ENCODE results near the gene JAG1.

Gene JAG1

DNA sequence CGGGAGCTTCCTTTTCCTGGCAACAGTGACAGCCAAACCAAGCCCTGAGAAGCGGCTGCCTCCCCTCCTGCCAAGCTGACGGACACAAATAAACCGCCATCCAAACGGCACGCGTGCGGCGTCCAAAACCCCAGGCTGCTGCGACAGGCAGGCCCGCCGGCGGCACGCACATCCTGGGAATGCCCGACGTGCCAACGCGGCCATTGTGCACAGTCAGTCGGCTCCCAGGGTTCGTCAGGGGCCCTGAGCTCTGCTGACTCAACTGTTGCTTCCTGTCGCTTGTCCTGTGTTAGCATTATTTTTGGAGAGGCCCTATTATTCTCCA, 6.8 kb downstream of the JAG1 start:
- ChIA-PET POLR2A (no interaction called here), CTCF (interaction anchor here (0.7 kb wide), 1 partner anchor 1930 kb away, joined by 4 read pairs; no protein-coding TSS in a partner anchor)
- Histone ChIP-seq H3K36me3 (ENCODE audit: control insufficient read depth in 2 of 2, insufficient read depth in 1 of 2, low read length in 2 of 2) (peaks cover 0 to 50% of the 10 kb centered on the region in 2 experiments; a peak in 2 of 3 replicates), H3K9me3 (ENCODE audit: control insufficient read depth, insufficient read depth, low read depth, low read length) (no peaks in the 10 kb centered on the region), H3K27ac (ENCODE audit: extremely low read depth, low read depth, low read length) (no peak overlapping the region), H3K4me3 (ENCODE audit: low read depth, low read length) (no peak overlapping the region), H3K4me1 (ENCODE audit: control insufficient read depth, insufficient read depth, low read length) (peaks cover 39% of the 10 kb centered on the region)
- TF ChIP-seq ZNF391 (tag by site-specific recombination; IDR thresholded peaks at IDR 0.05; ENCODE audit: borderline replicate concordance, low read depth) = no peak
- peak; percentile 29 for TF ChIP-seq SCRT2 (tag by site-specific recombination; IDR thresholded peaks at IDR 0.05)

DNA sequence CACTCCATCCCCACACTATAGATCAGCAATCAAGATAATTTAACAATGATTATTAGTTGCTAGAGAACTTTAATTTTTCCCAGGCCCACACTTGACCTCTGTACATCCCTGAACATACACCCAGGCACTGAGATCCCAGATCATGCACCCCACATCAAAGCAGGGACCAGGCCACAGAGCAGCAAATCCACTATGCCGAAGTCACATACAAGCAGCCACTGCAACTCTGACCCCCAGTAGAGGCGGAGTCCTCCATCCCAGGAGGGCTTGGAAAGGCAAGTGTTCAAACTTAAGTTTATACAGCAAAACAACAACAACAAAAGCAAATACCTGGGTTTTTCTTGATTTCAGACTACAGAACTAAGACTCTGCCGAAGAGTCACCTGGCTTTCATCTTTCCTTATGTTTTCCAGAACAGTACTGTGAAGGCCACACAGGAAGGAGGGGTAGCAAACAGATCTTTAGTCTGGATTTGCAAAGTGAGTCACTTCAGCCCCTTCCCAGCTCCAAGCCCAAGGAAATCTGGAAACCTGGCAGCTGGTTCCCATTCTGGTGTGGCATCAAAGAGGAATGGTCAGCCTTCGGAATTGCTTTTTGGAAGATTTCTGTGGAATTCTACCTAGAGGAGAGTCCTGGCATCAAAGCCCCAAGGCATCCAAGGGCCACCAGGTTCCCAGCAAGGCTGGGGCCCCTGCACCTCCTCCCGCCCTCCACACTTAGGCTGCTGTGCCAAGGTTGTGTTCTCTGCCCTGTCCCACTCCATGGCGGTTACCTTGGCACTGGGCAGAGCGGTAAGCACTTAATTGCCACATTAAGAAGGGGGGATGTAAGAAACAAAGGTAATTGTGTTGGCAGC, 7.3 kb downstream of the JAG1 start:
- Histone ChIP-seq H3K4me1 (ENCODE audit: control insufficient read depth, insufficient read depth, low read length) (peaks cover 39% of the 10 kb centered on the region), H3K9me3 (ENCODE audit: control insufficient read depth, insufficient read depth, low read depth, low read length) (no peaks in the 10 kb centered on the region), H3K36me3 (ENCODE audit: control insufficient read depth in 2 of 2, insufficient read depth in 1 of 2, low read length in 2 of 2) (peaks cover 0 to 56% of the 10 kb centered on the region in 2 experiments; a peak in 2 of 3 replicates), H3K4me3 (ENCODE audit: low read depth, low read length) (no peak overlapping the region), H3K27ac (ENCODE audit: extremely low read depth, low read depth, low read length) (0 out of 2 replicates have a peak overlapping the region, but pooled peaks have one; percentile 57)
- POLR2A ChIA-PET = interaction anchor here (0.6 kb wide), 1 partner anchor 113 kb away, joined by 3 read pairs; no protein-coding TSS in a partner anchor
- no peak for TF ChIP-seq ZBTB20 (tag by site-specific recombination; IDR thresholded peaks at IDR 0.05)
- TF ChIP-seq ZNF2 (tag by site-specific recombination; IDR thresholded peaks at IDR 0.05) = no peak
- TF ChIP-seq, protein P1, sequence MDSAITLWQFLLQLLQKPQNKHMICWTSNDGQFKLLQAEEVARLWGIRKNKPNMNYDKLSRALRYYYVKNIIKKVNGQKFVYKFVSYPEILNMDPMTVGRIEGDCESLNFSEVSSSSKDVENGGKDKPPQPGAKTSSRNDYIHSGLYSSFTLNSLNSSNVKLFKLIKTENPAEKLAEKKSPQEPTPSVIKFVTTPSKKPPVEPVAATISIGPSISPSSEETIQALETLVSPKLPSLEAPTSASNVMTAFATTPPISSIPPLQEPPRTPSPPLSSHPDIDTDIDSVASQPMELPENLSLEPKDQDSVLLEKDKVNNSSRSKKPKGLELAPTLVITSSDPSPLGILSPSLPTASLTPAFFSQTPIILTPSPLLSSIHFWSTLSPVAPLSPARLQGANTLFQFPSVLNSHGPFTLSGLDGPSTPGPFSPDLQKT (IDR thresholded peaks at IDR 0.05; ENCODE audit: borderline replicate concordance, low read depth, low read length) = no peak
- no peak for TF ChIP-seq RBAK (tag by site-specific recombination; IDR thresholded peaks at IDR 0.05)
- TF ChIP-seq ZNF184 (tag by site-specific recombination; IDR thresholded peaks at IDR 0.05) = no peak
- TF ChIP-seq ZNF274 (IDR thresholded peaks at IDR 0.05; ENCODE audit: low read length) = no peak
- no peak for TF ChIP-seq ZNF274 (tag by site-specific recombination; IDR thresholded peaks at IDR 0.05; ENCODE audit: borderline replicate concordance)
- no peak for TF ChIP-seq WT1 (tag by site-specific recombination; IDR thresholded peaks at IDR 0.05)
- TF ChIP-seq YY2 (tag by site-specific recombination; IDR thresholded peaks at IDR 0.05) = no peak
- TF ChIP-seq ZNF335 (tag by site-specific recombination; conservative IDR thresholded peaks at IDR 0.05) = no peak
- TF ChIP-seq, protein P2, sequence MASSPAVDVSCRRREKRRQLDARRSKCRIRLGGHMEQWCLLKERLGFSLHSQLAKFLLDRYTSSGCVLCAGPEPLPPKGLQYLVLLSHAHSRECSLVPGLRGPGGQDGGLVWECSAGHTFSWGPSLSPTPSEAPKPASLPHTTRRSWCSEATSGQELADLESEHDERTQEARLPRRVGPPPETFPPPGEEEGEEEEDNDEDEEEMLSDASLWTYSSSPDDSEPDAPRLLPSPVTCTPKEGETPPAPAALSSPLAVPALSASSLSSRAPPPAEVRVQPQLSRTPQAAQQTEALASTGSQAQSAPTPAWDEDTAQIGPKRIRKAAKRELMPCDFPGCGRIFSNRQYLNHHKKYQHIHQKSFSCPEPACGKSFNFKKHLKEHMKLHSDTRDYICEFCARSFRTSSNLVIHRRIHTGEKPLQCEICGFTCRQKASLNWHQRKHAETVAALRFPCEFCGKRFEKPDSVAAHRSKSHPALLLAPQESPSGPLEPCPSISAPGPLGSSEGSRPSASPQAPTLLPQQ (tag by site-specific recombination; IDR thresholded peaks at IDR 0.05) = no peak
- TF ChIP-seq, protein P3, sequence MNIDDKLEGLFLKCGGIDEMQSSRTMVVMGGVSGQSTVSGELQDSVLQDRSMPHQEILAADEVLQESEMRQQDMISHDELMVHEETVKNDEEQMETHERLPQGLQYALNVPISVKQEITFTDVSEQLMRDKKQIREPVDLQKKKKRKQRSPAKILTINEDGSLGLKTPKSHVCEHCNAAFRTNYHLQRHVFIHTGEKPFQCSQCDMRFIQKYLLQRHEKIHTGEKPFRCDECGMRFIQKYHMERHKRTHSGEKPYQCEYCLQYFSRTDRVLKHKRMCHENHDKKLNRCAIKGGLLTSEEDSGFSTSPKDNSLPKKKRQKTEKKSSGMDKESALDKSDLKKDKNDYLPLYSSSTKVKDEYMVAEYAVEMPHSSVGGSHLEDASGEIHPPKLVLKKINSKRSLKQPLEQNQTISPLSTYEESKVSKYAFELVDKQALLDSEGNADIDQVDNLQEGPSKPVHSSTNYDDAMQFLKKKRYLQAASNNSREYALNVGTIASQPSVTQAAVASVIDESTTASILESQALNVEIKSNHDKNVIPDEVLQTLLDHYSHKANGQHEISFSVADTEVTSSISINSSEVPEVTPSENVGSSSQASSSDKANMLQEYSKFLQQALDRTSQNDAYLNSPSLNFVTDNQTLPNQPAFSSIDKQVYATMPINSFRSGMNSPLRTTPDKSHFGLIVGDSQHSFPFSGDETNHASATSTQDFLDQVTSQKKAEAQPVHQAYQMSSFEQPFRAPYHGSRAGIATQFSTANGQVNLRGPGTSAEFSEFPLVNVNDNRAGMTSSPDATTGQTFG (tag by site-specific recombination; IDR thresholded peaks at IDR 0.05; ENCODE audit: borderline replicate concordance) = no peak
- no peak for TF ChIP-seq ZNF211 (tag by site-specific recombination; IDR thresholded peaks at IDR 0.05; ENCODE audit: low read depth)
- no peak for TF ChIP-seq GFI1B (tag by site-specific recombination; IDR thresholded peaks at IDR 0.05)
- TF ChIP-seq ZNF37A (tag by site-specific recombination; IDR thresholded peaks at IDR 0.05) = no peak
- TF ChIP-seq, protein P4, sequence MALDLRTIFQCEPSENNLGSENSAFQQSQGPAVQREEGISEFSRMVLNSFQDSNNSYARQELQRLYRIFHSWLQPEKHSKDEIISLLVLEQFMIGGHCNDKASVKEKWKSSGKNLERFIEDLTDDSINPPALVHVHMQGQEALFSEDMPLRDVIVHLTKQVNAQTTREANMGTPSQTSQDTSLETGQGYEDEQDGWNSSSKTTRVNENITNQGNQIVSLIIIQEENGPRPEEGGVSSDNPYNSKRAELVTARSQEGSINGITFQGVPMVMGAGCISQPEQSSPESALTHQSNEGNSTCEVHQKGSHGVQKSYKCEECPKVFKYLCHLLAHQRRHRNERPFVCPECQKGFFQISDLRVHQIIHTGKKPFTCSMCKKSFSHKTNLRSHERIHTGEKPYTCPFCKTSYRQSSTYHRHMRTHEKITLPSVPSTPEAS (tag by site-specific recombination; IDR thresholded peaks at IDR 0.05) = no peak
- TF ChIP-seq ZNF16 (tag by site-specific recombination; IDR thresholded peaks at IDR 0.05; ENCODE audit: low read depth) = no peak
- TF ChIP-seq GLI4 (tag by site-specific recombination; IDR thresholded peaks at IDR 0.05) = no peak
- TF ChIP-seq ZNF76 (tag by site-specific recombination; IDR thresholded peaks at IDR 0.05; ENCODE audit: borderline replicate concordance, low read depth) = no peak
- TF ChIP-seq, protein P5, sequence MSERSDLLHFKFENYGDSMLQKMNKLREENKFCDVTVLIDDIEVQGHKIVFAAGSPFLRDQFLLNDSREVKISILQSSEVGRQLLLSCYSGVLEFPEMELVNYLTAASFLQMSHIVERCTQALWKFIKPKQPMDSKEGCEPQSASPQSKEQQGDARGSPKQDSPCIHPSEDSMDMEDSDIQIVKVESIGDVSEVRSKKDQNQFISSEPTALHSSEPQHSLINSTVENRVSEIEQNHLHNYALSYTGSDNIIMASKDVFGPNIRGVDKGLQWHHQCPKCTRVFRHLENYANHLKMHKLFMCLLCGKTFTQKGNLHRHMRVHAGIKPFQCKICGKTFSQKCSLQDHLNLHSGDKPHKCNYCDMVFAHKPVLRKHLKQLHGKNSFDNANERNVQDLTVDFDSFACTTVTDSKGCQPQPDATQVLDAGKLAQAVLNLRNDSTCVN (tag by site-specific recombination; optimal IDR thresholded peaks at IDR 0.05) = no peak
- CTCF ChIA-PET = interaction anchor here (0.7 kb wide), 1 partner anchor 1930 kb away, joined by 4 read pairs; no protein-coding TSS in a partner anchor

Measured in HEK293 (cell line).